IPS-15b (cell line): ENCODE measurements around the gene ADAM23.

ENCODE experiments used
- H3K27me3 ChIP-seq: one replicate; pipeline ENCODE4 v1.6.1; 2013; ENCODE audit warnings: low read length; ENCODE audit not compliant: control insufficient read depth, insufficient read depth
- H3K36me3 ChIP-seq: one replicate; pipeline ENCODE4 v1.6.1; 2013; ENCODE audit warnings: low read length; ENCODE audit not compliant: control insufficient read depth, insufficient read depth
- H3K4me1 ChIP-seq: one replicate; pipeline ENCODE4 v1.6.1; 2013; ENCODE audit warnings: mild to moderate bottlenecking, low read length; ENCODE audit not compliant: control insufficient read depth, insufficient read depth
- H3K4me3 ChIP-seq: one replicate; pipeline ENCODE4 v1.5.1; 2013; ENCODE audit warnings: low read depth, low read length
- H3K9ac ChIP-seq: one replicate; pipeline ENCODE4 v1.6.1; 2013; ENCODE audit warnings: low read depth, mild to moderate bottlenecking, low read length
- H3K9me3 ChIP-seq: one replicate; pipeline ENCODE4 v1.6.1; 2013; ENCODE audit warnings: mild to moderate bottlenecking, low read length; ENCODE audit not compliant: control insufficient read depth, insufficient read depth

The ADAM23 gene

GRCh38 chr2:206521115-206521514, 77.8 kb downstream of the ADAM23 start:
- no peaks in the 10 kb centered on the region for H3K4me1 ChIP-seq
- no peak overlapping the region for H3K4me3 ChIP-seq
- H3K36me3 ChIP-seq: no peaks in the 10 kb centered on the region
- no peaks in the 10 kb centered on the region for H3K9me3 ChIP-seq
- no peak overlapping the region for H3K9ac ChIP-seq
- H3K27me3 ChIP-seq: no peaks in the 10 kb centered on the region

DNA sequence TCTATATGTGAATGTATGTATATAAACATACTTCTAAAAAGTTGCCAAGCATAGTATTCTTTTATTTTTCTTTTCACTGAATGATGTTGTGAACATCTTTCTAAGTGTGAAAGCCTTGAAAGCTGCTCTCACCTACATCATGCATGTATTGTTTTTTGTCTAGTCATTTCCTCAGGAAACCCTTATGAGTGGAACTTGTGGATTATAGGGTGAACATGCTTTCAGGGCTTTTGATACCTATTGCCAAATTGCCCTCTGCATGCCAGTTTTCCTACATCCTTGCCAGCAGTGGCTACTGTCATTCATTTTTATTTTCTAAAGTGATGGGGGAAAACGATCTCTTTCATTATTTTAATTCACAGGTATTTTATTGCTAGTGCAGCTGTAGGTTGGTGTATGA, 78.3 kb downstream of the ADAM23 start:
- H3K9me3 ChIP-seq: no peaks in the 10 kb centered on the region
- H3K4me1 ChIP-seq: no peaks in the 10 kb centered on the region
- no peaks in the 10 kb centered on the region for H3K36me3 ChIP-seq
- no peak overlapping the region for H3K4me3 ChIP-seq
- H3K27me3 ChIP-seq: no peaks in the 10 kb centered on the region
- H3K9ac ChIP-seq: no peak overlapping the region

DNA sequence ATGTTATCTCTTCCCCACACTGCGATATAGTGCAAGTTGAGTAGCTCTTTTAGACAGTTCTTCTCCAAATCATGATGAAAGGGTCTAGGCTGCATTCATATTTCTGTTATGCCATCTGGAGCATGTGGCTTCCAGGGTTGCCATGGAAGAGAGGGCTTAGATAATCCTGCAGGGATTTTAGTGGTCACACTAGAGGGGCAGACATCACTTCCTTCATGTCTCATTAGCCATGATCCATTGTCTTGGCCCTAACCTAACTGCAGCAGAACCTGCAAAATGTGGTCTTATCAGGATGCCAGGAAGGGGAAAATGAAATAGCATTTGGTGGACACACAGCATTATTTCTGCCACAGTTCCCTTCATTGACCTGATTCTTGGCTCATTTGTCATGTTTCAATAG, 83.1 kb downstream of the ADAM23 start:
- no peaks in the 10 kb centered on the region for H3K27me3 ChIP-seq
- no peaks in the 10 kb centered on the region for H3K9me3 ChIP-seq
- no peak overlapping the region for H3K4me3 ChIP-seq
- H3K9ac ChIP-seq: no peak overlapping the region
- H3K36me3 ChIP-seq: no peaks in the 10 kb centered on the region
- H3K4me1 ChIP-seq: no peaks in the 10 kb centered on the region

- H3K9me3 ChIP-seq: no peaks in the 10 kb centered on the region
Measured at GRCh38 chr2:206527153-206527552, 83.8 kb downstream of the ADAM23 start.

GRCh38 chr2:206530727-206531126, 87.4 kb downstream of the ADAM23 start:
- H3K9ac ChIP-seq: no peak overlapping the region
- no peak overlapping the region for H3K4me3 ChIP-seq
- no peaks in the 10 kb centered on the region for H3K4me1 ChIP-seq
- no peaks in the 10 kb centered on the region for H3K9me3 ChIP-seq
- no peaks in the 10 kb centered on the region for H3K36me3 ChIP-seq
- H3K27me3 ChIP-seq: no peaks in the 10 kb centered on the region

More at GRCh38 chr2:206527153-206527552, 83.8 kb downstream of the ADAM23 start:
- Histone ChIP-seq H3K4me3 (no peak overlapping the region), H3K36me3 (no peaks in the 10 kb centered on the region), H3K27me3 (no peaks in the 10 kb centered on the region), H3K9ac (no peak overlapping the region), H3K4me1 (no peaks in the 10 kb centered on the region)

DNA sequence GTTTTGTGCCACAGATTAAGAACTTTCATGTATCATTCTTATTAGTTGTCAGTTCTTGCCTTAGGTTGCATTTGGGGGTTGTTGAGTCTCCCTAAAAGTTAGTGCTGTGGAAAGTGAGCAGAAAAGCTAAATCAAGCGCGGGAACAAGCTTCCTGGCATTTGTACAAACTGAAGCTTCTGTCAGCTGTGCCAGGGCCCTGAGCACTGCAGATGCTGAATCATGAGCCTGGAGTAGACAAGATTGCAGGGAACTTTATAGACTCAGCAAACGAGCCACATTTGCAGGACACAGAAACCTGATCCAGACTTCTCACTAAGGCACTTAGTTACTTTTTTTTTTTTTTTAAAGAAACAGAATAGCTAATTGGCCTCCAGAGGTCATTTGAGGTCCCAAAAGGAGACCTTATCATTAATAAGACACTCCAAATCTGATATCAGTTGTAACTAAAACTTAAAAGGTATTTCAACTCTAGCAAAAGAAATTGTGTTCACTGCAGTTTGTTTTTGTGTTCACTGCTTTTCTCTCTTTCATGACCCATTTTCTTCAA, 88.7 kb downstream of the ADAM23 start:
- Histone ChIP-seq H3K36me3 (no peaks in the 10 kb centered on the region), H3K4me1 (no peaks in the 10 kb centered on the region), H3K4me3 (no peak overlapping the region), H3K9ac (no peak overlapping the region), H3K27me3 (no peaks in the 10 kb centered on the region), H3K9me3 (no peaks in the 10 kb centered on the region)

- no peaks in the 10 kb centered on the region for H3K36me3 ChIP-seq
Measured at GRCh38 chr2:206533977-206534376, 90.6 kb downstream of the ADAM23 start.

DNA sequence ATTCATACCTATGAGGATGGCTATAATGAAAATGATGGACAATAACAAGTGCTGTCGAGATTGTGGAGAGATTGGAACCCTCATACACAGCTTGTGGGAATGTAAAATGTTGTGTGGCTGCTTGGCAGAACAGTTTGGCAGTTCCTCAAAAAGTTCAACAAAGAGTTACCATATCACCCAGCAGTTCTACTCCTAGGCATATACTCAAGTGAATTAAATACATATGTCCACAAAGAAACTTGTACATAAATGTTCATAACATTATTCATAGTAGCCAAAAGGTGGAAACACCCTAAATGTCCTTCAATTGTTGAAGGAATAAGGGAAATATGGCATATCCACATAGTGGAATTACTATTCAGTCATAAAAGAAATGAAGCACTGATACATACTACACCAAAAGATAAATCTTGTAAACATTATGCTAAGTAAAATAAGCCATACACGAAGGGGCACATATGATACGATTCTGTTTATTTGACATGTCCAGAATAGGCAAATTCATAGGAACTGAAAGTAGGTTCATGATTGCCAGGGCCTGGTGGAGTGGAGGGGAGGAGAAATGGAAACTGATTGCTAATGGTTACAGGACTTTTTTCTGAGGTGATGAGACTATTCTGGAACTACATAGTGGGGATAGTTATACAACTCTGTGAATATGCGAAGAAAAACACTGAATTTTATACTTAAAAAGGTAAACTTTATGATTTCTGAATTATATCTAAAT, 92.1 kb downstream of the ADAM23 start:
- Histone ChIP-seq H3K4me1 (no peaks in the 10 kb centered on the region), H3K27me3 (no peaks in the 10 kb centered on the region), H3K4me3 (no peak overlapping the region), H3K9ac (no peak overlapping the region), H3K9me3 (no peaks in the 10 kb centered on the region), H3K36me3 (no peaks in the 10 kb centered on the region)

More at GRCh38 chr2:206533977-206534376, 90.6 kb downstream of the ADAM23 start:
- Histone ChIP-seq H3K9me3 (no peaks in the 10 kb centered on the region), H3K9ac (no peak overlapping the region), H3K4me3 (no peak overlapping the region), H3K27me3 (no peaks in the 10 kb centered on the region), H3K4me1 (no peaks in the 10 kb centered on the region)

- H3K9me3 ChIP-seq: no peaks in the 10 kb centered on the region
Measured at GRCh38 chr2:206540757-206541156, 97.4 kb downstream of the ADAM23 start.

GRCh38 chr2:206543073-206543472, 99.7 kb downstream of the ADAM23 start:
- no peaks in the 10 kb centered on the region for H3K27me3 ChIP-seq
- no peak overlapping the region for H3K9ac ChIP-seq
- no peaks in the 10 kb centered on the region for H3K9me3 ChIP-seq
- H3K36me3 ChIP-seq: no peaks in the 10 kb centered on the region
- no peaks in the 10 kb centered on the region for H3K4me1 ChIP-seq
- H3K4me3 ChIP-seq: no peak overlapping the region

More at GRCh38 chr2:206540757-206541156, 97.4 kb downstream of the ADAM23 start:
- Histone ChIP-seq H3K9ac (no peak overlapping the region), H3K4me1 (no peaks in the 10 kb centered on the region), H3K27me3 (no peaks in the 10 kb centered on the region), H3K36me3 (no peaks in the 10 kb centered on the region), H3K4me3 (no peak overlapping the region)

DNA sequence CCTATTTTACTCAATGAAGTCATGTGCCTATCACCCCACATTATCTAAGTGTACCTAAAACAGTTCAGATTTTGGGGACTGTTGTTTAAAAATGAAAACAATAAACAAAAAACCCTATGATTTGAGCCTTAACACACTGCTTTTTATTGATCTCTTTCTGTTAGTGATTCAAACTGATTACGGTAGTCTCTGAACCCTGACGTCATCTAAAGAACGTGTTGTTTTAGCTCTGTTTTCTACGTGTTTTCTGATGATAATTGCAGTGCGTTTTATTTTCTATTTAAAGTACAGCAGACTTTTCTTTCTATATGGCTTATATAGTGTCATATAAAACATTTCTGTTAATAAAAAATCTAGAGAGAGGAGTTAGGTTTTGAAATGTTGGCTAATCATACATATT, 105.1 kb downstream of the ADAM23 start:
- H3K36me3 ChIP-seq: no peaks in the 10 kb centered on the region
- no peak overlapping the region for H3K4me3 ChIP-seq

DNA sequence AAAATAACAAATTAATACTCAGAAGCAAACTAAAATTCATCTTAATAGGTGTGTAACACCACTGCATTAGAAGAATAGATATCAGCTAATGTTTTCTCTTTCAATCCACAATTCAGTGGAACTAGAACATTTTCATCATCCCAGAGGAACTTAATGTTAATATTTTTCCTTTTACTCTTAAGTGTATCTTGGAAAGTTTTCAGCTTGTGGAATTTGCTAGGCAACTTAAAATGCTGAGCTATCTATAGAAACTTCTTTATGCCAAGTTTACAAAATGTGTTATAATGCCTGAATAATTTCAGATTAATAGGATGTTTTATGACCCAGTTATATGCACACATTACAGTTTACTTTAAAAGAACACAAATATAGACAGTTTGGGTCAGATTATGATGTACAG, 112.4 kb downstream of the ADAM23 start:
- no peaks in the 10 kb centered on the region for H3K27me3 ChIP-seq
- H3K4me3 ChIP-seq: no peak overlapping the region
- H3K4me1 ChIP-seq: no peaks in the 10 kb centered on the region
- H3K9me3 ChIP-seq: no peaks in the 10 kb centered on the region
- no peak overlapping the region for H3K9ac ChIP-seq
- H3K36me3 ChIP-seq: no peaks in the 10 kb centered on the region

More for the DNA sequence above, 105.1 kb downstream of the ADAM23 start:
- H3K9me3 ChIP-seq: no peaks in the 10 kb centered on the region
- no peaks in the 10 kb centered on the region for H3K4me1 ChIP-seq
- H3K27me3 ChIP-seq: no peaks in the 10 kb centered on the region
- H3K9ac ChIP-seq: no peak overlapping the region
